OCI-LY7 (cell line): ENCODE data around the gene CYP2D6.

Source experiments
- EZH2phosphoT487 ChIP-seq: fragments of 200-600 bp; sonication (generic); IDR thresholded peaks from 2 replicates; pipeline ENCODE4 v1.6.1; 2018; ENCODE audit warnings: low read depth, borderline replicate concordance, mild to moderate bottlenecking, mixed run types, antibody characterized with exemption, low read length, moderate library complexity, mixed read lengths
- TF ChIP-seq, protein P1 (sequence below): fragments of 200-600 bp; sonication (generic); conservative IDR thresholded peaks from 2 replicates; pipeline ENCODE4 v1.5.1; 2014; ENCODE audit warnings: mild to moderate bottlenecking, antibody characterized with exemption, low read length, moderate library complexity, mixed read lengths

GRCh38 chr22:42152661-42153270 is 22.2 kb upstream of the CYP2D6 start:
- TF ChIP-seq, protein P1, sequence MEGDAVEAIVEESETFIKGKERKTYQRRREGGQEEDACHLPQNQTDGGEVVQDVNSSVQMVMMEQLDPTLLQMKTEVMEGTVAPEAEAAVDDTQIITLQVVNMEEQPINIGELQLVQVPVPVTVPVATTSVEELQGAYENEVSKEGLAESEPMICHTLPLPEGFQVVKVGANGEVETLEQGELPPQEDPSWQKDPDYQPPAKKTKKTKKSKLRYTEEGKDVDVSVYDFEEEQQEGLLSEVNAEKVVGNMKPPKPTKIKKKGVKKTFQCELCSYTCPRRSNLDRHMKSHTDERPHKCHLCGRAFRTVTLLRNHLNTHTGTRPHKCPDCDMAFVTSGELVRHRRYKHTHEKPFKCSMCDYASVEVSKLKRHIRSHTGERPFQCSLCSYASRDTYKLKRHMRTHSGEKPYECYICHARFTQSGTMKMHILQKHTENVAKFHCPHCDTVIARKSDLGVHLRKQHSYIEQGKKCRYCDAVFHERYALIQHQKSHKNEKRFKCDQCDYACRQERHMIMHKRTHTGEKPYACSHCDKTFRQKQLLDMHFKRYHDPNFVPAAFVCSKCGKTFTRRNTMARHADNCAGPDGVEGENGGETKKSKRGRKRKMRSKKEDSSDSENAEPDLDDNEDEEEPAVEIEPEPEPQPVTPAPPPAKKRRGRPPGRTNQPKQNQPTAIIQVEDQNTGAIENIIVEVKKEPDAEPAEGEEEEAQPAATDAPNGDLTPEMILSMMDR: no peak
- no peak for TF ChIP-seq EZH2phosphoT487
